Epithelial cell of umbilical artery (primary cell): ENCODE data around the gene SIVA1. TPM values are rescaled to one million over a fixed set of nuclear protein-coding genes. Genes with fewer than 3 reads are reported as not detected.

Experiments used
- total RNA-seq: library from RNA; depleted of rRNA; stranded (reverse); fragments of >200 nt; gene quantifications from 2 replicates; pipeline ENCODE4 v1.2.3, GENCODE V29; 2014

The SIVA1 gene
- total RNA-seq, result 192 and 218 TPM in 2 replicates

GRCh38 chr14:104752735-104753527, at the start of gene SIVA1:
Gene SIVA1, plus strand, starts transcription at chr14:104753147. Its CDS starts 55 bp downstream, at chr14:104753202.

DNA sequence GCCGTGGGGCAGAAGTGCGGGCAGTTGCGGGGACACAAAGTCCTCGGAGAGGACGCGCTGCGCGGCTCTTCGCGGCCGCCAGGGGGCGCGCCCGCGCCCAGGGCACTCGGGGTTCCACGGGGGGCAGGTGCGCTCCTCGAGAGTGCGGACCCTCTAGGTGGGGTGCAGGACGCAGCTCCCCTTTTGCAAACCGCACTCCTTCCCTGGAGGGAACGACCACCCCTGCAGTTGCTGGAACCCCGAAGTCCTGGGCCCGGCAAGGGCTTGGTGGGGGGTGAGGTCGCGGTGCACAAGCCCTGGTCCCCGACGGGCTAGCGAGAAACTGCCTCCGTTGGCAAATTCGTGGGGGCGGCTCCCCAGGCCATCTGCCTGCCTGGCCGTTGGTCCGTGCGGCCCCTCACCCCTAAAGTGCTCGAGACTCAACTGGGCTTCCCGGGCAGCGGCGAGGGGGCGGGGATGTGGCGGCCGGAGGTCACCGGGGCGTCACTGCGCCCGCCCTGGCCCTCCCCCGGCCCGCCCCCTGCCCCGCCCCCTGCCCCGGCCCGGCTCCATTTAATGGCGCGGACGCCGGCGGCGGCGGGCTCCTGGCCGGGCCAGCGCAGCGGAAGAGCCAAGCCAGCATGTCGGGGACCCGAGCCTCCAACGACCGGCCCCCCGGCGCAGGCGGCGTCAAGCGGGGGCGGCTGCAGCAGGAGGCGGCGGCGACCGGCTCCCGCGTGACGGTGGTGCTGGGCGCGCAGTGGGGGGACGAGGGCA, 29.1 kb upstream of the SIVA1 start, which contains the start of gene ADSS1:
ADSS1 (plus strand) TSS at position 579 of the 756 bp plus-strand sequence; CDS start at position 621, 42 bp downstream.

GRCh38 chr14:104794993-104795780, 42.2 kb downstream of the SIVA1 start, which contains the start of gene AKT1:
Gene AKT1, minus strand, starts transcription at chr14:104795748. Its CDS starts 3,105 bp downstream, at chr14:104792643.

DNA sequence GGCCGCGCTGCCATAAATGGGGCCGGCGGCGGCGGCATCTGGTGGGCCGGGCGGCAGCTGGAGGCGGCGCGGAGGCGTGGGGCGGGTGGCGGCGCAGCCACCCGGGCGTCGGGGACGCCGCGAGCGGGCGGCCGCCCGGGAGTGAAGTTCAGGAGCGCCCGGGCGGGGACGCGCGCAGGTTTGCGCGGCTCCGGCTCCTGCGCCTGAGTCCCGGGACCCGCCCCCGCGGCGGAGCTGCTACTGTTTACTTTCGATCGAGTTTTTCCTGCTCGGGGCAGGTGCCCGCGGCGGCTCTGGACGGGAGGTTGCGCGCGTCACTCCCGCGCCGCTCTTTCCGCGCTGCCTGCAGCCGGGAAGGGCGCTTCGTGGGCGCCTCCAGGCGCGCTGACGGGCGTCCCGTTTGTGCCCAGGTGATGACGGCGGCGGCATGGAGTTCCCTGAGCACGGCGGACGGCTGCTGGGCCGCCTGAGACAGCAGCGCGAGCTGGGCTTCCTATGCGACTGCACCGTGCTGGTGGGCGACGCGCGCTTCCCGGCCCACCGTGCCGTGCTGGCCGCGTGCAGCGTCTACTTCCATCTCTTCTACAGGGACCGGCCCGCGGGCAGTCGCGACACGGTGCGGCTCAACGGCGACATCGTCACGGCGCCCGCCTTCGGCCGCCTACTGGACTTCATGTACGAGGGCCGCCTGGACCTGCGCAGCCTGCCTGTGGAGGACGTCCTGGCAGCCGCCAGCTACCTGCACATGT, 48.0 kb downstream of the SIVA1 start, which contains the start of gene ZBTB42:
ZBTB42 (plus strand) TSS at position 331 of the 749 bp plus-strand sequence; CDS start at position 428, 97 bp downstream.

Other genes starting within 250 kb of the SIVA1 start
- gene C14orf180, start 173.4 kb upstream of the SIVA1 start, total RNA-seq, result not detected in 2 replicates
- under 0.01 TPM in 1 of 2 replicates, not detected in the other for gene TMEM179, start 148.4 kb upstream of the SIVA1 start, total RNA-seq
- gene INF2, start 63.5 kb upstream of the SIVA1 start, total RNA-seq, result 31.0 and 41.9 TPM in 2 replicates
- 1.4 and 3.9 TPM in 2 replicates for gene ADSS1, start 28.9 kb upstream of the SIVA1 start, total RNA-seq
- gene AKT1, start 42.6 kb downstream of the SIVA1 start, total RNA-seq, result 209 and 212 TPM in 2 replicates
- gene ZBTB42, start 48.0 kb downstream of the SIVA1 start, total RNA-seq, result 5.6 and 5.8 TPM in 2 replicates
- gene CEP170B, start 112.1 kb downstream of the SIVA1 start, total RNA-seq, result 10.5 and 11.0 TPM in 2 replicates
- not detected in 2 replicates for gene PLD4, start 171.7 kb downstream of the SIVA1 start, total RNA-seq
- gene AHNAK2, start 225.2 kb downstream of the SIVA1 start, total RNA-seq, result 42.6 and 42.7 TPM in 2 replicates
- 2.9 and 3.6 TPM in 2 replicates for gene CLBA1, start 232.6 kb downstream of the SIVA1 start, total RNA-seq